Measurements from ENCODE around the gene RNF213.
"Not testable (repeated sequence)": the region's sequence is repeated elsewhere in the genome, so short reads cannot be mapped to it uniquely, and the experiment has no call there.

The RNF213 gene

GRCh38 chr17:80330276-80330675 is 69.6 kb downstream of the RNF213 start:
- Histone ChIP-seq H3K79me2 (ENCODE audit: insufficient read depth, low read length) (no peaks in the 10 kb centered on the region), H3F3A (ENCODE audit: low read depth) (no peaks in the 10 kb centered on the region), H3K9me2 (replicated peaks; ENCODE audit: low read depth, low read length) (no peaks in the 10 kb centered on the region), H3K4me3 (ENCODE audit: low read length, poor library complexity, severe bottlenecking) (no peak overlapping the region), H3K4me1 (ENCODE audit: insufficient read depth, low read length, poor library complexity, severe bottlenecking) (no peaks in the 10 kb centered on the region), H3K9ac (ENCODE audit: low read depth, low read length, poor library complexity, severe bottlenecking) (no peak overlapping the region), H3K9me3 (ENCODE audit: insufficient read depth, low read depth, low read length) (no peaks in the 10 kb centered on the region), H4K20me1 (ENCODE audit: insufficient read depth, low read length, poor library complexity, severe bottlenecking) (no peaks in the 10 kb centered on the region), H2AFZ (ENCODE audit: low read length) (no peak overlapping the region), H3K27me3 (ENCODE audit: insufficient read depth, low read length, poor library complexity, severe bottlenecking) (no peaks in the 10 kb centered on the region), H3K4me2 (ENCODE audit: low read depth, low read length, poor library complexity, severe bottlenecking) (no peak overlapping the region), H3K36me3 (ENCODE audit: insufficient read depth, low read length) (peaks cover 64% of the 10 kb centered on the region; the same call in 1 of the 2 replicates)
- no peak for TF ChIP-seq EZH2phosphoT487 (IDR thresholded peaks at IDR 0.05; ENCODE audit: borderline replicate concordance)
- no peak for TF ChIP-seq CTCF (conservative IDR thresholded peaks at IDR 0.05; ENCODE audit: low read length)

- H3K79me2 ChIP-seq (ENCODE audit: insufficient read depth, low read length); H3F3A ChIP-seq (ENCODE audit: low read depth); H4K20me1 ChIP-seq (ENCODE audit: insufficient read depth, low read length, poor library complexity, severe bottlenecking); H3K4me3 ChIP-seq (ENCODE audit: low read length, poor library complexity, severe bottlenecking); H3K4me2 ChIP-seq (ENCODE audit: low read depth, low read length, poor library complexity, severe bottlenecking); H2AFZ ChIP-seq (ENCODE audit: low read length); H3K9me3 ChIP-seq (ENCODE audit: insufficient read depth, low read depth, low read length); H3K9me2 ChIP-seq (replicated peaks; ENCODE audit: low read depth, low read length); H3K4me1 ChIP-seq (ENCODE audit: insufficient read depth, low read length, poor library complexity, severe bottlenecking); H3K9ac ChIP-seq (ENCODE audit: low read depth, low read length, poor library complexity, severe bottlenecking); H3K27me3 ChIP-seq (ENCODE audit: insufficient read depth, low read length, poor library complexity, severe bottlenecking): not testable (repeated sequence)
- H3K36me3 ChIP-seq (ENCODE audit: insufficient read depth, low read length), result peaks cover 62% of the 10 kb centered on the region; the same call in 1 of the 2 replicates
These were observed 70.3 kb downstream of the RNF213 start for GRCh38 chr17:80330938-80331337.

- TF ChIP-seq EZH2phosphoT487 (IDR thresholded peaks at IDR 0.05; ENCODE audit: borderline replicate concordance) (no peak), CTCF (conservative IDR thresholded peaks at IDR 0.05; ENCODE audit: low read length) (no peak)
- Histone ChIP-seq H3K4me1 (ENCODE audit: insufficient read depth, low read length, poor library complexity, severe bottlenecking) (no peaks in the 10 kb centered on the region), H3K4me3 (ENCODE audit: low read length, poor library complexity, severe bottlenecking) (no peak overlapping the region), H3K9me2 (replicated peaks; ENCODE audit: low read depth, low read length) (no peaks in the 10 kb centered on the region), H3F3A (ENCODE audit: low read depth) (no peaks in the 10 kb centered on the region), H3K27me3 (ENCODE audit: insufficient read depth, low read length, poor library complexity, severe bottlenecking) (no peaks in the 10 kb centered on the region), H4K20me1 (ENCODE audit: insufficient read depth, low read length, poor library complexity, severe bottlenecking) (no peaks in the 10 kb centered on the region), H3K79me2 (ENCODE audit: insufficient read depth, low read length) (no peaks in the 10 kb centered on the region), H3K9ac (ENCODE audit: low read depth, low read length, poor library complexity, severe bottlenecking) (no peak overlapping the region), H3K4me2 (ENCODE audit: low read depth, low read length, poor library complexity, severe bottlenecking) (no peak overlapping the region), H2AFZ (ENCODE audit: low read length) (no peak overlapping the region), H3K36me3 (ENCODE audit: insufficient read depth, low read length) (peaks cover 60% of the 10 kb centered on the region; the same call in 1 of the 2 replicates), H3K9me3 (ENCODE audit: insufficient read depth, low read depth, low read length) (no peaks in the 10 kb centered on the region)
These were observed 71.2 kb downstream of the RNF213 start for GRCh38 chr17:80331820-80332219.

- H2AFZ ChIP-seq (ENCODE audit: low read length), result no peak overlapping the region
- no peaks in the 10 kb centered on the region for H4K20me1 ChIP-seq (ENCODE audit: insufficient read depth, low read length, poor library complexity, severe bottlenecking)
- no peaks in the 10 kb centered on the region for H3K4me1 ChIP-seq (ENCODE audit: insufficient read depth, low read length, poor library complexity, severe bottlenecking)
- TF ChIP-seq EZH2phosphoT487 (IDR thresholded peaks at IDR 0.05; ENCODE audit: borderline replicate concordance) (no peak), CTCF (conservative IDR thresholded peaks at IDR 0.05; ENCODE audit: low read length) (no peak)
- no peaks in the 10 kb centered on the region for H3K9me3 ChIP-seq (ENCODE audit: insufficient read depth, low read depth, low read length)
- no peaks in the 10 kb centered on the region for H3F3A ChIP-seq (ENCODE audit: low read depth)
- H3K4me2 ChIP-seq (ENCODE audit: low read depth, low read length, poor library complexity, severe bottlenecking), result no peak overlapping the region
- no peak overlapping the region for H3K4me3 ChIP-seq (ENCODE audit: low read length, poor library complexity, severe bottlenecking)
- H3K27me3 ChIP-seq (ENCODE audit: insufficient read depth, low read length, poor library complexity, severe bottlenecking), result no peaks in the 10 kb centered on the region
- no peak overlapping the region for H3K9ac ChIP-seq (ENCODE audit: low read depth, low read length, poor library complexity, severe bottlenecking)
- no peaks in the 10 kb centered on the region for H3K9me2 ChIP-seq (replicated peaks; ENCODE audit: low read depth, low read length)
- peaks cover 55% of the 10 kb centered on the region; the same call in 1 of the 2 replicates for H3K36me3 ChIP-seq (ENCODE audit: insufficient read depth, low read length)
- H3K79me2 ChIP-seq (ENCODE audit: insufficient read depth, low read length), result no peaks in the 10 kb centered on the region
These were observed 76.7 kb downstream of the RNF213 start for GRCh38 chr17:80337195-80337895.
